Kidney epithelial cell (primary cell): ENCODE measurements around the gene SH3BGR. TPM values are rescaled to one million over a fixed set of nuclear protein-coding genes. Genes with fewer than 3 reads are reported as not detected.

Source experiments
- DNase-seq: peaks from one replicate; pipeline ENCODE4 v3.0.0-alpha.2; 2010; ENCODE audit warnings: low read depth
- H3K27me3 ChIP-seq: 2 replicates; pipeline ENCODE4 v1.6.0; 2011; ENCODE audit warnings: low read length; ENCODE audit not compliant: control insufficient read depth, insufficient read depth
- H3K36me3 ChIP-seq: 2 replicates; pipeline ENCODE4 v1.5.1; 2011; ENCODE audit warnings: low read length; ENCODE audit not compliant: control insufficient read depth, insufficient read depth
- H3K4me3 ChIP-seq: 2 replicates; pipeline ENCODE4 v1.5.1; 2011; ENCODE audit warnings: low read depth, mild to moderate bottlenecking, control low read depth, low read length
- total RNA-seq: library from RNA; depleted of rRNA; stranded (reverse); fragments of >200 nt; gene quantifications from 2 replicates; pipeline ENCODE4 v1.2.3, GENCODE V29; 2015
- TF ChIP-seq, protein P1 (sequence below): IDR thresholded peaks from 2 replicates; pipeline ENCODE4 v1.5.1; 2011; ENCODE audit warnings: mild to moderate bottlenecking, moderate library complexity, low read length, control low read depth, inconsistent platforms; ENCODE audit not compliant: insufficient read depth, poor library complexity, severe bottlenecking

The SH3BGR gene
- total RNA-seq, 1 donor from 2014 or later: 6.9 TPM

DNA sequence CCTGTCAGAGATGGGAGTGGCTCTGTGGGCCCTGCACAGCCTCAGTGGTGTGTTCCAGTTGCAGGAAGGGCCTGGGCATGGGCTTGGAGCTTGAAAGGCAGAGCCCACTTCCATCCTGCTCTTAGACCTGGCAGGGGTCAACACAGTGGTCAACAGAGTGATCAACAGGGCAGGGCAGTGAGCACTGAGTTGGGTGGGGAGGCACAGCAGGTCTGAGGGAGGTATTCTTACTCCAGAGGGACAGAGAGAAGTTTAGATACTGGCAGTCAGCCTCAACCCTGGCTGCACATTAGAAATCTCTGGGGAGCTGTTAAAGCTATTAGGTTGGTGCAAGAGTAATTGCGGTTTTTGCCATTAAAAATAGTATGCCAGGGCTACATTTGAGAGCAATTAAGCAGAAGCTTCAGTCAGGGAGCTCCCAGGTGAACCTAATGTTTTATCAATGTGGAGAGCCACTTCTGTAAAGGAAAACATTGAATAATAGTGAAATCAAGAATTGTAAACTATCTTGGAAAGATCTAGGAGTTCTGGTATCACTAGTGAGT lies 37.7 kb downstream of the SH3BGR start:
- DNase-seq: no peak
- H3K36me3 ChIP-seq: no peaks in the 10 kb centered on the region
- TF ChIP-seq, protein P1, sequence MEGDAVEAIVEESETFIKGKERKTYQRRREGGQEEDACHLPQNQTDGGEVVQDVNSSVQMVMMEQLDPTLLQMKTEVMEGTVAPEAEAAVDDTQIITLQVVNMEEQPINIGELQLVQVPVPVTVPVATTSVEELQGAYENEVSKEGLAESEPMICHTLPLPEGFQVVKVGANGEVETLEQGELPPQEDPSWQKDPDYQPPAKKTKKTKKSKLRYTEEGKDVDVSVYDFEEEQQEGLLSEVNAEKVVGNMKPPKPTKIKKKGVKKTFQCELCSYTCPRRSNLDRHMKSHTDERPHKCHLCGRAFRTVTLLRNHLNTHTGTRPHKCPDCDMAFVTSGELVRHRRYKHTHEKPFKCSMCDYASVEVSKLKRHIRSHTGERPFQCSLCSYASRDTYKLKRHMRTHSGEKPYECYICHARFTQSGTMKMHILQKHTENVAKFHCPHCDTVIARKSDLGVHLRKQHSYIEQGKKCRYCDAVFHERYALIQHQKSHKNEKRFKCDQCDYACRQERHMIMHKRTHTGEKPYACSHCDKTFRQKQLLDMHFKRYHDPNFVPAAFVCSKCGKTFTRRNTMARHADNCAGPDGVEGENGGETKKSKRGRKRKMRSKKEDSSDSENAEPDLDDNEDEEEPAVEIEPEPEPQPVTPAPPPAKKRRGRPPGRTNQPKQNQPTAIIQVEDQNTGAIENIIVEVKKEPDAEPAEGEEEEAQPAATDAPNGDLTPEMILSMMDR: no peak
- H3K4me3 ChIP-seq: no peak overlapping the region
- H3K27me3 ChIP-seq: no peaks in the 10 kb centered on the region

DNA sequence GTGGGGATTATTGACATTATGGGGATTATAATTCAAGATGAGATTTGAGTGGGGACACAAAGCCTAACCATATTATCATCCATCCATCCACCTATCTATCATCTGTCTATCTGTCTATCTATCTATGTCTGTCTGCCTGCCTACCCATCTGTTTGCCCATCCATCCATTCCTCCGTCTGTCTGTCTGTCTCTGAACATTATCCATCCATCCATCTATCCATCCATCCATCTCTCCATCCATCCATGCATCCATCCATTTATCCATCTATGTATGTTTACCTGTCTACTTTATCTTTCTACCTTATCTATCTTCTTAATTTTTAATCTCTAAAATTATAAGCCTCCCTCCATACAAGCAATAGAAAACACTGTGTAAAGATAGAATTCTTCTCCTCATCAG lies 47.4 kb downstream of the SH3BGR start:
- TF ChIP-seq, protein P1: no peak
- H3K4me3 ChIP-seq: no peak overlapping the region
- H3K27me3 ChIP-seq: no peaks in the 10 kb centered on the region
- DNase-seq: no peak
- H3K36me3 ChIP-seq: no peaks in the 10 kb centered on the region

DNA sequence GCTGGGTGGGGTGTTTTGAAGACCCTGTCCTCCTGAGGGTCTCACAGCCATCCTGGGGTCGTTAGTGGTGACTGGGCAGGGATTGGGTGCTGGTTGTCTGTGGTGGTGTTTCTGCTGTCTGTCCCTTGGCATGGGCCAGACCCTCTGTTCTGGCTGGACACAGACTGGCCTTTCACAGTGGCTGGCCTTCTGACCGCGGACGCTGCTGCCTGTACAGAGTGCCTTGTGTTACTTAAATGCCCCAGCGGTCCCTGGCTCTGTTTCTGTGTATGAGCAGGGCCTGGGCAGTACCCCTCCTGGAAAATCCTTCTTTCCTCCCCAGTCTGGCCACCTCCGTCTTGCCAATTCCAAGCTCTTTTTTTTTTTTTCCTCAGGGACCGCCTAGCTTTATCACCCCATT lies 50.9 kb downstream of the SH3BGR start:
- TF ChIP-seq, protein P1: no peak
- Histone ChIP-seq H3K27me3 (no peaks in the 10 kb centered on the region), H3K36me3 (no peaks in the 10 kb centered on the region), H3K4me3 (no peak overlapping the region)
- no peak for DNase-seq

DNA sequence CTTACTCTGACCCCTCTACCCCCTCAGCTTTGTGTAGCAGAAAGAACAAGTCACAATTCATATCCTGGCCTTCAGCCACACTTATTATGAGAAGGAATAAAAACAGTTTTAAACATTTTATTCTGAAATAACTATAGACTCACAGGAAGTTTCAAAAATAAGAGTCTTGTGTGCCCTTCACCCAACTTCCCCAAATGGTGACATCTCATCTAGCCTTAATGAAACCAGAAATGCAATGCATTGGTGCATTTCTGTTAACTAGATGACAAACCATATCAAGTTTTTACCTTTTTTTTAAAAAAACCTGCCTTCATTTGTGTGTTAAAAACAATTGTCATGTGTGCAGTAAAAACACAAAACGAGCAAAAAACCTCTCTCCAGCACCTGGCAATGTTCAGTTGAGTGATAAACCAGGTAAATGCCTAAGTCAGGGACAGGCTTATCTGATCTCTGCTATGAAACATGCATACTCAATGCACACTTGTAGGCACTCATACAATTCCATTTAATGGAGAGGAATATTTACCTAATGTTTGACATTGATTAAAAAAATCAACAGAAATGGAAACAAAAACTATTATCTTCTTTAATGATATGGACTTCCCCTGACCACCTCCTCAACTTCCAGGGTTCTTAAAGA lies 51.5 kb downstream of the SH3BGR start:
- no peaks in the 10 kb centered on the region for H3K27me3 ChIP-seq
- H3K4me3 ChIP-seq: no peak overlapping the region
- no peaks in the 10 kb centered on the region for H3K36me3 ChIP-seq
- TF ChIP-seq, protein P1: no peak
- DNase-seq: no peak

DNA sequence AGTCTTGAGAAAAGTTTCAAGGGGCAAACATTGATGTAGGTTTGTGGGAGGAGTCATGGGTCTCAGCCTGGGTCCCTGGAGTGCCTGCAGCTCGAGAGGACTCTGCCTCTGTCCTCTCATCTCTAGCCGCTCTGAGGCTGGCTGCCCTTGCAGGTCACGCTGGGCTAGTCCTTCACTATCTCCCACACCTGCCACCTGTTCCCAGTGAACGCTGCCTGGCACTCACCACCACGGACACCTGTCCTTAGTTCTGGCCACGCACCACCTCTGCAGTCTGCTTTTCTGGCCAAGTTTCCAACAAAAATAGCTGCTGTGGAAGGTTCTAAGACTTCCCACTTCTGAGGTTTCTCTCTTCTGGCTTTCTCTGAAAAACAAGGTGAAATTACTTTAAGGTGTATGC lies 52.5 kb downstream of the SH3BGR start:
- no peak for DNase-seq
- TF ChIP-seq, protein P1: no peak
- no peaks in the 10 kb centered on the region for H3K27me3 ChIP-seq
- no peaks in the 10 kb centered on the region for H3K36me3 ChIP-seq
- H3K4me3 ChIP-seq: no peak overlapping the region

DNA sequence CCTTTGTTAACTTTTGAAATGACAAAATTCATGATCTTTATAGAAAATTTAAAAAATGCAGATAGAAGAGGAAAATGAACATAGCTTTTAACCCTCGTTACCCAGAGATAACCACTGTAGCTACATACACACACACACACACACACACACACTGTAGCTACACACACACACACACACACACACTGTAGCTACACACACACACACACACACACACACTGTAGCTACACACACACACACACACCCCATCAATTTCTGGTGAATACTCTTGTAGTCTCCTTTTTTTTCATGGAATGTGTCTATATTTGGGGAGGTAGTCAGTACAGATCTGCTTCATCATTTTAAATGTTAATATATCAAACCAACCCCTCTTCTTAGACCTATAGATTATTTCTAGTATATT lies 58.5 kb downstream of the SH3BGR start:
- Histone ChIP-seq H3K36me3 (no peaks in the 10 kb centered on the region), H3K4me3 (no peak overlapping the region), H3K27me3 (no peaks in the 10 kb centered on the region)
- no peak for DNase-seq
- TF ChIP-seq, protein P1: no peak
